GM23248 (cell line): ENCODE data around the gene CD151. TPM values are rescaled to one million over a fixed set of nuclear protein-coding genes. Genes with fewer than 3 reads are reported as not detected.
A peak's percentile ranks its signal among the peaks of the same experiment; 100 is the strongest.

Source experiments
- DNase-seq: peaks from one replicate; pipeline ENCODE4 v3.0.0-alpha.2; 2015
- H2AFZ ChIP-seq: fragments of 200-600 bp; sonication (generic); 2 replicates; pipeline ENCODE4 v1.6.1; 2016; ENCODE audit warnings: antibody characterized with exemption
- H3F3A ChIP-seq: fragments of 200-600 bp; sonication (generic); 2 replicates; pipeline ENCODE4 v1.6.1; 2016; ENCODE audit warnings: mild to moderate bottlenecking, antibody characterized with exemption, mixed run types; ENCODE audit not compliant: insufficient read depth
- H3K27ac ChIP-seq: fragments of 200-600 bp; sonication (generic); 2 replicates; pipeline ENCODE4 v1.5.1; 2016; ENCODE audit warnings: mild to moderate bottlenecking
- H3K27me3 ChIP-seq: fragments of 200-600 bp; sonication (generic); replicated peaks from 2 replicates; pipeline ENCODE4 v1.6.1; 2016; ENCODE audit warnings: mild to moderate bottlenecking; ENCODE audit not compliant: insufficient read depth
- H3K36me3 ChIP-seq: fragments of 200-600 bp; sonication (generic); 2 replicates; pipeline ENCODE4 v1.6.1; 2016; ENCODE audit warnings: low read depth, mild to moderate bottlenecking
- H3K4me1 ChIP-seq: fragments of 200-600 bp; sonication (generic); 2 replicates; pipeline ENCODE4 v1.6.1; 2016; ENCODE audit warnings: mild to moderate bottlenecking; ENCODE audit not compliant: insufficient read depth
- H3K4me2 ChIP-seq: fragments of 200-600 bp; sonication (generic); one replicate; pipeline ENCODE4 v1.6.1; 2016; ENCODE audit warnings: mild to moderate bottlenecking; ENCODE audit not compliant: unreplicated experiment
- H3K4me3 ChIP-seq: fragments of 200-600 bp; sonication (generic); 2 replicates; pipeline ENCODE4 v1.5.1; 2016; ENCODE audit warnings: mild to moderate bottlenecking
- H3K79me2 ChIP-seq: fragments of 200-600 bp; sonication (generic); 2 replicates; pipeline ENCODE4 v1.6.1; 2016; ENCODE audit warnings: mild to moderate bottlenecking; ENCODE audit not compliant: insufficient read depth
- H3K9ac ChIP-seq: fragments of 200-600 bp; sonication (generic); 2 replicates; pipeline ENCODE4 v1.6.1; 2016; ENCODE audit warnings: mild to moderate bottlenecking
- H3K9me2 ChIP-seq: fragments of 200-600 bp; sonication (generic); 2 replicates; pipeline ENCODE4 v1.6.1; 2016; ENCODE audit warnings: mixed run types, mild to moderate bottlenecking, moderate library complexity; ENCODE audit not compliant: insufficient read depth
- H3K9me3 ChIP-seq: fragments of 200-600 bp; sonication (generic); one replicate; pipeline ENCODE4 v1.6.1; 2017; ENCODE audit warnings: low read depth
- H4K20me1 ChIP-seq: fragments of 200-600 bp; sonication (generic); 2 replicates; pipeline ENCODE4 v1.6.0; 2016; ENCODE audit not compliant: insufficient read depth
- EZH2 ChIP-seq: fragments of 200-600 bp; sonication (generic); IDR thresholded peaks from 2 replicates; pipeline ENCODE4 v1.6.1; 2018; ENCODE audit warnings: antibody characterized with exemption, mild to moderate bottlenecking; ENCODE audit not compliant: insufficient read depth, poor library complexity, severe bottlenecking
- EZH2phosphoT487 ChIP-seq: fragments of 200-600 bp; sonication (generic); IDR thresholded peaks from 2 replicates; pipeline ENCODE4 v1.6.1; 2018; ENCODE audit warnings: antibody characterized with exemption, moderate library complexity, mild to moderate bottlenecking, low read depth; ENCODE audit not compliant: insufficient read depth
- WGBS, 2 experiments: methylation state at CpG; one replicate each; pipeline ENCODE4 v1.1.6; 2015 to 2017; ENCODE audit warnings: low lambda C conversion rate in 2 of 2, low coverage in 1 of 2; ENCODE audit errors: missing lambda C conversion rate in 2 of 2; 5-methylcytosine and 5-hydroxymethylcytosine counted together
- in situ Hi-C: fragments of 300-500 bp; cut with MboI; formaldehyde crosslinking; loops from 2 replicates; pipeline ENCODE4 v1.15.0; 2020
- polyA plus RNA-seq: library from polyadenylated mRNA; unstranded; fragments of >200 nt; fragmentation: Nextera tagmentation; extraction: Ambion mirVana; gene quantifications from 2 replicates; pipeline ENCODE4 v1.2.1, GENCODE V29; 2016
- total RNA-seq: library from RNA; depleted of rRNA; stranded (reverse); fragments of >200 nt; shearing (Covaris generic); gene quantifications from 2 replicates; pipeline ENCODE4 v1.2.3, GENCODE V29; 2014

The CD151 gene
- total and polyA plus RNA-seq, 2 experiments from 2014 or later = 796 to 1,651 TPM

GRCh38 chr11:815675-816432 lies 16.9 kb upstream of the CD151 start:
- WGBS, 2 experiments = 80 to 83% methylated on average over 11 of the region's 11 CpGs

GRCh38 chr11:816433-816779 lies 16.3 kb upstream of the CD151 start:
- WGBS, 2 experiments = 71% methylated on average over 11 of the region's 11 CpGs
- H3K9me3 ChIP-seq = no peaks in the 10 kb centered on the region
- peaks cover 27% of the 10 kb centered on the region for H3F3A ChIP-seq
- H3K36me3 ChIP-seq = peaks cover 14% of the 10 kb centered on the region
- no peaks in the 10 kb centered on the region for H3K9me2 ChIP-seq
- H2AFZ ChIP-seq = no peak overlapping the region
- H3K9ac ChIP-seq = no peak overlapping the region
- no peak overlapping the region for H3K4me2 ChIP-seq
- H4K20me1 ChIP-seq = no peaks in the 10 kb centered on the region; the same call in 1 of the 2 replicates
- no peaks in the 10 kb centered on the region for H3K27me3 ChIP-seq
- in situ Hi-C loops = no loop called here
- no peak overlapping the region for H3K27ac ChIP-seq
- DNase-seq = no peak
- TF ChIP-seq EZH2phosphoT487 (no peak), EZH2 (no peak)
- peaks cover 41% of the 10 kb centered on the region for H3K79me2 ChIP-seq
- peaks cover 17% of the 10 kb centered on the region for H3K4me1 ChIP-seq
- H3K4me3 ChIP-seq = no peak overlapping the region

More at GRCh38 chr11:815675-816432, 16.9 kb upstream of the CD151 start:
- H3K79me2 ChIP-seq = peaks cover 42% of the 10 kb centered on the region
- no peak overlapping the region for H3K4me3 ChIP-seq
- no peaks in the 10 kb centered on the region for H3K9me3 ChIP-seq
- H3K27ac ChIP-seq = no peak overlapping the region
- in situ Hi-C loops = no loop called here
- no peaks in the 10 kb centered on the region; the same call in 1 of the 2 replicates for H4K20me1 ChIP-seq
- DNase-seq = no peak
- H3K4me2 ChIP-seq = no peak overlapping the region
- TF ChIP-seq EZH2 (no peak), EZH2phosphoT487 (no peak)
- peaks cover 17% of the 10 kb centered on the region for H3K4me1 ChIP-seq
- peaks cover 32% of the 10 kb centered on the region for H3F3A ChIP-seq
- no peak overlapping the region for H3K9ac ChIP-seq
- H2AFZ ChIP-seq = no peak overlapping the region
- H3K9me2 ChIP-seq = no peaks in the 10 kb centered on the region
- H3K36me3 ChIP-seq = peaks cover 19% of the 10 kb centered on the region
- no peaks in the 10 kb centered on the region for H3K27me3 ChIP-seq

GRCh38 chr11:818396-819128 lies 14.2 kb upstream of the CD151 start, which contains the start of gene PNPLA2:
TSS of gene PNPLA2 (plus strand) at chr11:818914. CDS start at chr11:819719, 805 bp downstream.
- Histone ChIP-seq H3K9ac (peak within 1 kb of the TSS; percentile 92), H4K20me1 (no peaks in the 10 kb centered on the region), H3F3A (peaks cover 10% of the 10 kb centered on the region; the same call in 1 of the 2 replicates), H3K4me1 (peaks cover 18% of the 10 kb centered on the region), H3K27ac (peak within 1 kb of the TSS; percentile 77), H3K36me3 (no peaks in the 10 kb centered on the region), H3K9me2 (no peaks in the 10 kb centered on the region), H3K4me3 (peak within 1 kb of the TSS; percentile 79), H3K27me3 (no peaks in the 10 kb centered on the region), H3K79me2 (peaks cover 39% of the 10 kb centered on the region), H3K4me2 (peak within 1 kb of the TSS; percentile 88), H3K9me3 (no peaks in the 10 kb centered on the region), H2AFZ (peak within 1 kb of the TSS; percentile 61)
- no peak for TF ChIP-seq EZH2
- TF ChIP-seq EZH2phosphoT487 = no peak
- peak; percentile 93 for DNase-seq
- in situ Hi-C loops = no loop called here
- WGBS, 2 experiments = 13 to 15% methylated on average over 20 of the region's 20 CpGs

- H3K9me2 ChIP-seq = no peaks in the 10 kb centered on the region
- peaks cover 18% of the 10 kb centered on the region for H3K4me1 ChIP-seq
- H3K27me3 ChIP-seq = no peaks in the 10 kb centered on the region
- H3K79me2 ChIP-seq = peaks cover 38% of the 10 kb centered on the region
- TF ChIP-seq EZH2 (no peak), EZH2phosphoT487 (no peak)
- H3K9me3 ChIP-seq = no peaks in the 10 kb centered on the region
- in situ Hi-C loops = no loop called here
- H3K9ac ChIP-seq = peak overlapping the region; percentile 92
- peak overlapping the region; percentile 77 for H3K27ac ChIP-seq
- H4K20me1 ChIP-seq = no peaks in the 10 kb centered on the region
- peak overlapping the region; percentile 88 for H3K4me2 ChIP-seq
- peak; percentile 98 for DNase-seq
- 1 to 2% methylated on average over 38 to 40 of the region's 96 CpGs for WGBS, 2 experiments
- H3F3A ChIP-seq = peaks cover 3% of the 10 kb centered on the region; the same call in 1 of the 2 replicates
- H3K4me3 ChIP-seq = peak overlapping the region; percentile 79
- H2AFZ ChIP-seq = peak overlapping the region; percentile 61
- no peaks in the 10 kb centered on the region; the same call in 1 of the 2 replicates for H3K36me3 ChIP-seq
Observed at GRCh38 chr11:819129-819931, 13.4 kb upstream of the CD151 start.
